B cell (primary cell): ENCODE results near the gene PDC.

Experiments
- CTCF ChIP-seq: fragments of 200-600 bp; IDR thresholded peaks from one replicate; pipeline ENCODE4 v1.8.0; 2022; ENCODE audit warnings: antibody characterized with exemption, mild to moderate bottlenecking
- EZH2 ChIP-seq: IDR thresholded peaks from 2 replicates; pipeline ENCODE4 v1.6.1; 2012; ENCODE audit warnings: borderline replicate concordance, low read depth, mild to moderate bottlenecking, moderate library complexity, low read length; ENCODE audit not compliant: insufficient read depth, poor library complexity, severe bottlenecking

DNA sequence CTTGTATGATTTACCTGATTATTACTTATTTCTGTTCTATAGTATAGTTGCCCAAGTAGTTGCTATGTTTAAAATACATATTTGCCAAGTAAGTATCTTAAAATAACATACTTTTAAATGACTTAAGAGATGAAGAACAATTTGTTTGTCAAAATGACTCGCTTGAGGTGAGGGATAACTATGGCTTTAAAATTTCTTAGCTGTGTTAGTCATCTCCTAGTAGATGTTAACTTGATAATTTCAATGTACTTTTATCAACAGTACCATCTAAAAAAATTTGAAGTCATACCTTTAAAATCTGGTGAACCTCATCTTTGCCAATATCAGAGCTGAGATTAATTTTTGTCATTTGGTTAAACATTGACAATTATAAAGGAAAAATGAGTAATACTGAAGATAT lies 47.6 kb downstream of the PDC start:
- TF ChIP-seq CTCF (no peak), EZH2 (no peak)
